Heart left ventricle (tissue), 13 donors: Measurements from ENCODE around the gene GNPAT.

Experiments
- CTCF ChIP-seq, 12 donors: fragments of 200-600 bp; sonication (generic) in 4 of 12; IDR thresholded peaks; one replicate each; pipeline versions ENCODE4 v1.5.0 to v1.8.0; 2018 to 2022; ENCODE audit warnings: antibody characterized with exemption in 12 of 12, mild to moderate bottlenecking in 5 of 12
- POLR2A ChIP-seq, 2 donors: fragments of 450-650 bp; IDR thresholded peaks; one replicate each; pipeline ENCODE4 v1.6.1; 2017; ENCODE audit warnings: antibody characterized with exemption in 2 of 2, mild to moderate bottlenecking in 2 of 2, moderate library complexity in 2 of 2
- donor health status: ischemic (EF 13 %, LVEDD 7.1; RV severe dilation, severe dysfunction).
- donor health status: DM: no; HTN: yes; CAD: no.
- donor health status: DM: no; HTN: no; CAD: no.
- donor health status: ischemic (EF 25% LVEDD 6.9; RV normal size, moderate dysfunction).
- donor health status: ischemic (EF 25% LVEDD 5.7; RV mildly dilated, moderate dysfunction).
- donor health status: ischemic (EF 35%, LVEDD 5.7; RV mildly dilated, moderate dysfunction).
- donor health status: nonischemic (EF 11% LVEDD 7.7; RV severe dilation, severe dysfunction).
- donor health status: DM: yes; HTN: yes; CAD: no.
- donor health status: PGD.
- donor health status: ischemic (EF 29% LVEDD 5.4; RV normal size, mild dysfunction).
- donor health status: nonischemic (EF 23%, LVEDD 6.1; RV moderate dilation, normal function).

- TF ChIP-seq CTCF (IDR thresholded peaks at IDR 0.05): peak in 1 of 12 donors; percentile 11
- no peak for TF ChIP-seq POLR2A (IDR thresholded peaks at IDR 0.05)
Observed at GRCh38 chr1:231322880-231323530, 82.0 kb downstream of the GNPAT start.
